Tibial nerve (tissue), 3 donors: ENCODE measurements around the gene SRSF5.

ENCODE experiments used
- CTCF ChIP-seq, 5 experiments: fragments of 200-600 bp in 3 of 5; fragments of 450-650 bp in 2 of 5; sonication (generic) in 3 of 5; IDR thresholded peaks; one replicate each; pipeline ENCODE4 v1.5.1; 2016 to 2019; ENCODE audit warnings: antibody characterized with exemption in 5 of 5, mild to moderate bottlenecking in 3 of 5, moderate library complexity in 2 of 5
- POLR2A ChIP-seq, 2 donors: fragments of 450-650 bp; IDR thresholded peaks; one replicate each; pipeline ENCODE4 v1.6.1; 2017; ENCODE audit warnings: antibody characterized with exemption in 2 of 2, mild to moderate bottlenecking in 2 of 2, moderate library complexity in 2 of 2

DNA sequence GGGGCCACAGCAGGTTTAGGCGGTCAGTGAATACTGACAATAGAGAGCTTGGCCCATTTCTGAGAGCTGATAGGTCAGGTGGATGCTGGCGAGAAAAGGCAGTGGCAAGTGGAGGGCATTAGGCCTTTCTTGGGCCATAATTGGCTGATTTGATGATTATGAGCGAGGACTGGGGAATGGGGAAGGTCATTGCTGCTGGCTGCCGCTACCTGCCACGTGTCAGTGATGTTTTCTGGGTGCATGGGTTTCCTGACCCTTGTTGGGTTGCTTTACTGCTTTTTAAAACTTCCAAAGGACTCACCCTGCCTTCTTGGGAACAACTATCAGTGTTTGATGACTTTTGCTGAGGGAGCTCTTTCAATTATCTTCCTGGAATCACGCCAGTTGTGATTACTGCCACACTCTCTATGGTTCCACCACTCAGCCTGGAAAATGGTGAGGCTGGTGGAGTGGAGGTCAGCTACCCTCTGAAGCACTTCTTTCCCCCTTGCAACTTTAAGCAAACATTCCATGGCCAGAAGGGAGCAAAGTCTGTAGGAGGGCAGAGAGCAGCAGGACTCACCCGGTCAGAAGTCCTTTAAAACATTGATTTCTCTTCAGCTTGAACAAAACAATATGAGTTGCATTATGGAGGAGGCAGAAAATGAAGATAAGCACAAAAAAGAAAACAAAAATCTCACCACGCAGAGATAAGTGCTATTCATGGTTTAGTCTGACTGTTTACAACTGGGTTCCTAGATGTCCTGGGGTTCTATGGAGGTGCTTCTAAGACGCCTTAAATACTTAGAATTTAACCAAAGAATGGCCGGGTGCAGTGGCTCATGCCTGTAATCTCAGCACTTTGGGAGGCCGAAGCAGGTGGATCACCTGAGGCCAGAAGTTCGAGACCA lies 42.2 kb downstream of the SRSF5 start:
- TF ChIP-seq CTCF (IDR thresholded peaks at IDR 0.05) = no peak
- no peak for TF ChIP-seq POLR2A (IDR thresholded peaks at IDR 0.05)
